ENCODE results near the gene PRRX1. TPM values are rescaled to one million over a fixed set of nuclear protein-coding genes. Genes with fewer than 3 reads are reported as not detected.

PRRX1 gene
- total and polyA plus RNA-seq, 12 donors: 6.8 to 23.4 (median 13.6) TPM

GRCh38 chr1:170619241-170620028 is 44.5 kb upstream of the PRRX1 start:
- no peak overlapping the region for H3K4me3 ChIP-seq
- 53 to 67% (median 63%) methylated on average over 7 of the region's 7 CpGs for WGBS, 4 donors
- H3K9me3 ChIP-seq (replicated peaks in 1 of 3): no peaks in the 10 kb centered on the region
- H3K27ac ChIP-seq: no peak overlapping the region
- H3K4me1 ChIP-seq (replicated peaks in 1 of 2): no peaks in the 10 kb centered on the region
- TF ChIP-seq CTCF (IDR thresholded peaks at IDR 0.05): no peak
- TF ChIP-seq POLR2A (IDR thresholded peaks at IDR 0.05): no peak
- no peak for DNase-seq
- H3K27me3 ChIP-seq: no peaks in the 10 kb centered on the region
- intact Hi-C loops (cut with DNase I): no loop called here
- H3K36me3 ChIP-seq (replicated peaks in 1 of 2): no peaks in the 10 kb centered on the region

DNA sequence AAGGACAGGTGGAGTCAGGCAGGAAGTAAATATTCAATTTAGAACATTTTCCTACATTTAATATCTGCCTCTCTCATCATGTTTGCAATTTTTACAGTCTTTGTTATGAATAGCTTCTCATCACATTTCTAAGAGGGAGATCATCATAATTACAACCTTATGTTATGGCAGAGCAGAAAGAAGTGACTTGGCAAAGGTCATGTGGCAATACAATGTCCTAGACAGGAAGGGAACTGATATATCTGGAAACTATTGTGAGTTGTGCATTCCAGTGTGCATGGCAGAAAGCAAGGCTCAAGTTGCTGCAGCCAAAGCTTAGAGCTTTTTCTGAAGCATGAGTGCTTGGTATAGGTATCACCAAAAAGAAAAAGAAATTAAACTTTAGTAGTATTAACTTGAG is 43.8 kb upstream of the PRRX1 start:
- no peaks in the 10 kb centered on the region for H3K27me3 ChIP-seq
- no peak overlapping the region for H3K4me3 ChIP-seq
- no peaks in the 10 kb centered on the region for H3K36me3 ChIP-seq (replicated peaks in 1 of 2)
- DNase-seq: no peak
- H3K4me1 ChIP-seq (replicated peaks in 1 of 2): no peaks in the 10 kb centered on the region
- H3K27ac ChIP-seq: no peak overlapping the region
- TF ChIP-seq CTCF (IDR thresholded peaks at IDR 0.05): no peak
- no peak for TF ChIP-seq POLR2A (IDR thresholded peaks at IDR 0.05)
- H3K9me3 ChIP-seq (replicated peaks in 1 of 3): no peaks in the 10 kb centered on the region
- intact Hi-C loops (cut with DNase I): no loop called here

GRCh38 chr1:170623171-170623570 is 40.8 kb upstream of the PRRX1 start:
- Histone ChIP-seq H3K4me1 (replicated peaks in 1 of 2) (no peaks in the 10 kb centered on the region), H3K9me3 (replicated peaks in 1 of 3) (no peaks in the 10 kb centered on the region), H3K36me3 (replicated peaks in 1 of 2) (no peaks in the 10 kb centered on the region), H3K27ac (no peak overlapping the region), H3K4me3 (no peak overlapping the region), H3K27me3 (no peaks in the 10 kb centered on the region)
- 49 to 59% (median 56%) methylated on average over 2 of the region's 2 CpGs for WGBS, 4 donors
- TF ChIP-seq POLR2A (IDR thresholded peaks at IDR 0.05) (no peak), CTCF (IDR thresholded peaks at IDR 0.05) (no peak)
- intact Hi-C loops (cut with DNase I): no loop called here
- no peak for DNase-seq

DNA sequence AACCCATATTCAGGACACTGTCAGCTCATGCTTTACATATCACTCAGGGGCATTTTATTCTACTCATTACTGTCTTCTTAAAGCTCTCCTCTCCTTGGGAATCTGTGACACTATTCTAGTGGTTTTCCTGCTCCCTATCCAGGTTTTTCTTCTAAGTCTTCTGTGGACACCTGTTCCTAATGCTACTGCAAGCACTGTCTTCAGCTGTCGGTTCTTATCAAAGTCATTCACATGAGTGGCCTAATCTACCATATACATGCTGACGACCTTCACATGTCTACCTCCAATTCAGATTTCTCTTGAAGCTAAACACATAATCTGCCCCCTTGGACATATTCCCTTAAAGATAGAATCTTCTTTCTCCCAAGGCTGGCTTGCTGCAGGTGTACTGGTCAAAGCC is 39.8 kb upstream of the PRRX1 start:
- no peak for DNase-seq
- TF ChIP-seq POLR2A (IDR thresholded peaks at IDR 0.05) (no peak), CTCF (IDR thresholded peaks at IDR 0.05) (no peak)
- WGBS, 4 donors: 74 to 87% (median 81%) methylated on average over 2 of the region's 2 CpGs
- Histone ChIP-seq H3K4me1 (replicated peaks in 1 of 2) (no peaks in the 10 kb centered on the region), H3K27me3 (no peaks in the 10 kb centered on the region), H3K4me3 (no peak overlapping the region), H3K9me3 (replicated peaks in 1 of 3) (no peaks in the 10 kb centered on the region), H3K27ac (no peak overlapping the region), H3K36me3 (replicated peaks in 1 of 2) (no peaks in the 10 kb centered on the region)
- intact Hi-C loops (cut with DNase I): no loop called here

All from adrenal gland (tissue), 12 donors.